CD4-positive, alpha-beta T cell treated with Interleukin-1 beta for 1 hour (primary cell): ENCODE measurements around the gene CEP89.
"Not testable (repeated sequence)": the region's sequence is repeated elsewhere in the genome, so short reads cannot be mapped to it uniquely, and the experiment has no call there.

Experiments used
- DNase-seq, 2 donors: peaks; one replicate each; pipeline ENCODE4 v3.0.0-alpha.2; 2020 to 2022

CEP89 gene

GRCh38 chr19:32868206-32868950, 103.4 kb downstream of the CEP89 start:
- no peak for DNase-seq

GRCh38 chr19:32867436-32867835, 104.3 kb downstream of the CEP89 start:
- DNase-seq = not testable (repeated sequence)

DNA sequence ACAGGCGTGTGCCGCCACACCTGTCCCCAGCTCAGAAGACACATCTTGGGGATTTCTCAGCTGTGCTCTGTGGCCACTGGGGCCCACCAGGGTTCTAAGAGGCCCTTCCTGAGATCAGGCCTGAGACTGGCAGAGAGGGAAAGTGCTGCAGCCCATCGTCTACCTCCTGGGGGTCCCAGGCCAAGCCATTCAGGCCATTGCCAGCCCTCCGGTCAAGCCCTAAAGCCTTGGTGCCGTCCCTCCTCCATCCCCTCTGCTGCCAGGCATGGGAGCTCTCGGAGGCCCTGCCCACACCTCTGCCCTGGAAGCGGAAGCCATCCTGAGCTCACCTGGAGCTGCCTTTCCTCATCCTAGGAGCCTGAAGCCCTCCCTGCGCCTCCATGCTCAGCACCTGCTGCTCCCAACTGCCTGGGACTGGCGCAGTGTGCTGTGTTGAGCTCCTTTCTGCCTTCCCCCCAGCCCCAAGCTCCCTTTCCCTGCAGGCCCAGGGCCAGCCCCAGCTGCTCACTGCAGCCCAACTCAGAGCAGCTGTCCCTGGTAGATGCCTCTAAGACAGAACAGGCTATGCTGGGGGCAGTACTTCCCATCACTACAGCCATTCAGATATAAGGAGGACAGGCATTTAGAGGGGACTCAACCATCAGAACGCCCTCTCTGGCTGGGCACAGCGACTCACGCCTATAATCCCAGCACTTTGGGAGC, 105.0 kb downstream of the CEP89 start:
- DNase-seq = no peak

- no peak for DNase-seq
These were observed 105.7 kb downstream of the CEP89 start for GRCh38 chr19:32866061-32866460.

DNA sequence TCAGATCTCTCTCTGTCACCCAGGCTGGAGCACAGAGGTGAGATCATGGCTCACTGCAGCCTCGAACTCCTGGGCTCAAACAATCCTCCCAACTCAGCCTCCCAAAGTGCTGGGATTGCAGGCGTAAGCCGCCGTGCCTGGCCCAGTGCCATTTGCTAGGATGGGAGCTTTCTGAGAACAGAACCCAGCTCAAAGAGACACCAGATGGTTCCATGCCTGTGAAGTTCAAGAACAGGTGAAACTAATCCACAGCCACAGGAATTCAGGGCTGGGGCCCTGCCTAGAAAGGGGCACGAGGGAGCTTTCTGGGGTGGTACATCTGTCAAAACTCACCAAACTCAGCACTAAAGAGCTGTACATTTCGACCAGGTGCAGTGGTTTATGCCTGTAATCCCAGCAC, 106.4 kb downstream of the CEP89 start:
- no peak for DNase-seq

DNA sequence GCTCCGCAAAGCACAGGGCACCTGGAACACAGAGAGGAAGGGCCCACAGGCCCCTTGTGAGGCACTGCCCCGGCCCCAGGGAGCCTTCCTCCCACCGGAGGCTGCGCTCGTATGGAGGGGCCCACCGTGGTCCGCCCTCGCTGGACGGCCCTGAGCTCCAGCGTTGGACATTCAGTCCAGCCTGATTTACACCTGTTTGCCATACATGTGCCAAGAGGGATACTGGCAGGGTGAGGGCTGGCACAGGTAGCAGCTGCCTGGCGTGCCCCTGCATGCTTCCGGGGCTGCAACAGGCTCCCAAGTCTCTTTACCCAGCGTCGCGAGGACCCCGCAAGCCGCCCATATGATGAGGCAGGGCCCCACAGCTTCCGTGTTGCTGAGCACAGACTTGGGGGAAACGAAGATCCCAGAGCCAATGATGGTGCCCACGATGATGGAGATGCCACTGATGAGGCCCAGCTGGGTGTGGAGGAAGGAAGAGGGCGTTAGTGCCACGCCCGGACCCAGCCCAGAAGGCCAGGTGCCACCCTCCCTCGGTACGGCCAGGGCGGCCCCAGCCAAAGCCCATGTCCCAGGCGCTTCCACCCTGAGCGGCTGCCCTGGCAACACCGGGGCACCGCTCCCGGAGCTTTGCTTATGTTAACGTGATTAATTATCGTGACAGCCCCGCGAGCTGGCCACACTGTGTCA, 107.3 kb downstream of the CEP89 start:
- no peak for DNase-seq

DNA sequence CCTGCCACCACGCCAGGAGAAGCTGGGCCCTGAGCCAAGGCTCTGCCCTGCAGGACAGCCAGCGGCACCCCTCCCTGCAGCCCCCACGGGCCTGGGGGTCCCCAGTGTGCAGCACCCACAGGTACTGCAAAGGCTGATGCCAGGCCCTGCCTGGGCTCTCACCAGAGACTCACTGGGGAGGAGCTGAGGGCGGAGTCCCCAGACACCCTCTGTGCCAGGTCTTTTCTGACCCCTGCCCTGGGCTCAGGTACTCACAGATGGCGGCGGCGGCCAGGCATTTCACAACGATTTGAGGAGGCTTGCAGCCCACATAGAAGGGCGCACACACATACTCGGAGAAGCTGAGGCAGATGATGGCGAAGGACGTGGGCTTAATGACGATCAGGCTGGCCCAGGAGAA, 107.9 kb downstream of the CEP89 start:
- no peak for DNase-seq

DNA sequence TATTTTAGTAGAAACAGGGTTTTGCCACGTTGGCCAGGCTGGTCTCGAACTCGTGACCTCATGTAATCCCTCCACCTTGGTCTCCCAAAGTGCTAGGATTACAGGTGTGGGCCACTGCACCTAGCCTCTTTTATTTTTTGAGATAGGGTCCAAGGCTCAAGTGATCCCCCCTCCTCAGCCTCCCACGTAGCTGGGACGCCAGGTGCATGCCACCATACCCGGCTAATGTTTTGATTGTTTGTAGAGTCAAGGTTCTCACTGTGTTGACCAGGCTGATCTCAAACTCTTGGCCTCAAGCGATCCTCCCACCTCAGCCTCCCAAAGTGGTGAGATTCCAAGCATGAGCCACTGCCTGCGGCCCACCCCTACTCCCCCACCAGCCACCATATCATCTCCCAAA, 108.5 kb downstream of the CEP89 start:
- no peak for DNase-seq

- DNase-seq = no peak
These were observed 109.0 kb downstream of the CEP89 start for GRCh38 chr19:32862741-32863140.

- DNase-seq = no peak
These were observed 109.6 kb downstream of the CEP89 start for GRCh38 chr19:32862173-32862572.

- DNase-seq = no peak
These were observed 110.2 kb downstream of the CEP89 start for GRCh38 chr19:32861596-32861995.

- no peak for DNase-seq
These were observed 112.2 kb downstream of the CEP89 start for GRCh38 chr19:32859591-32859990.

DNA sequence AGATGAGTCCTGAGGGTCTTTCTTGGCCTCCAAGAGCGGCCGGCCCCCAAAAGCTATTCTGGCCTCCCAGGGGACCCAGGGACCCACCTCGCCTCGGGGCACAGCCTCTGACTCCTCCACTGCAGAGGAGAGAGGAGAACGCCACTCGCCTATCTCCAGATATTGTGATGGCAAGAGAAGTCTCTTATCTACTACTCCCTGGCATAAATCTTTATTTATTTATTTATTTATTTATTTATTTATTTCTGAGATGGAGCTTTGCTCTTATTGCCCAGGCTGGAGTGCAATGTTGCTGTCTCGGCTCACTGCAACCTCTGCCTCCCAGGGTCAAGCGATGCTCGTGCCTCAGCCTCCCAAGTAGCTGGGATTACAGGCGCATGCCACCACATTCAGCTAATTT, 113.2 kb downstream of the CEP89 start:
- no peak for DNase-seq

DNA sequence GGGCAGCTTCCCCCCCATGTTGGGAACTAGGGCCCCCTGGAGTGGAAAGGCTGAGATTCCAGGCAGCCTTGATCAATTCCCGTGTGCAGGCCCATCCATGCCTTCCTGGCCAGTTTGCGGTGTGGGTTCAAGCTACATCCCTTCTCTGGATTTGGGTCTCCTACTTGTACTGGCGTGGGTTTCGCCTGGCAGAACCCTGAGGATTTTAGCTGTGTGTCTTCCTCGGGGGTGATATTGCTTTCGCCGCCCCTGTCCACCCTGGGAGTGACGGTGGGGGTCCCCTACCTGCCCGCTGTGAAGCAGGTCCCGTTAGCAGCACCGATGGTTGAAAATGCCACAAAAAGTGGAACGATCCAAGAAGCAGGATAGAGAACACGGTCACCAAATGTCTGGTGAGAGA, 113.6 kb downstream of the CEP89 start:
- DNase-seq = no peak

DNA sequence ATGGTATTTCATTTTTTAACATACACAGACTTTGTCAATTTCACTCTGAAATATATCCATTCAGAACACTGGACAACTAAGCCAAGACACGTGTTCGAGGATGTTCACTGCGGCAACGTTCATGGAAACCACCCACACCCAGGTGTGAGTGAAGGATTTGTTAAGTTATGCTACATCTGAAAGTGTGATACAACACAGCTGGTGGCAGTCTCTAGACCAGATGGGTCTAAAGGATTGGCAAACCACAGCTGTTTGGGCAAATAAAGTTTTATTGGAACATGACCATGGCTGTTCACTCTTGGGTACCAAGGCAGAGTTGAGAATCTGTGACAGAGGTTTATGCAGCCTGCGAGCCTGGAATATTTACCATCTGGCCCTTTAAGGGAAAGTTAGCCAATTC, 114.2 kb downstream of the CEP89 start:
- DNase-seq = no peak

DNA sequence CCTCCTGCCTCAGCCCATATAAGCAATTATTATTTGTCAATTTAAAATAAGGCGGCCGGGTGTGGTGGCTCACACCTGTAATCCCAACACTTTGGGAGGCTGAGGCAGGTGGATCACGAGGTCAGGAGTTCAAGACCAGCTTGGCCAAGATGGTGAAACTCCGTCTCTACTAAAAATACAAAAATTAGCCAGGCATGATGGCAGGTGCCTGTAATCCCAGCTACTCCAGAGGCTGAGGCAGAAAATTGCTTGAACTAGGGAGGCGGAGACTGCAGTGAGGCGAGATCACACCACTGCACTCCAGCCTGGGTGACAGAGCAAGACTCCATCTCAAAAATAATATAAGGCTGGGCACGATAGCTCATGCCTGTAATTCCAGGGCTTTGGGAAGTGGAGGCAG, 114.9 kb downstream of the CEP89 start:
- DNase-seq = not testable (repeated sequence)

- DNase-seq = no peak
These were observed 119.5 kb downstream of the CEP89 start for GRCh38 chr19:32852216-32852615.

DNA sequence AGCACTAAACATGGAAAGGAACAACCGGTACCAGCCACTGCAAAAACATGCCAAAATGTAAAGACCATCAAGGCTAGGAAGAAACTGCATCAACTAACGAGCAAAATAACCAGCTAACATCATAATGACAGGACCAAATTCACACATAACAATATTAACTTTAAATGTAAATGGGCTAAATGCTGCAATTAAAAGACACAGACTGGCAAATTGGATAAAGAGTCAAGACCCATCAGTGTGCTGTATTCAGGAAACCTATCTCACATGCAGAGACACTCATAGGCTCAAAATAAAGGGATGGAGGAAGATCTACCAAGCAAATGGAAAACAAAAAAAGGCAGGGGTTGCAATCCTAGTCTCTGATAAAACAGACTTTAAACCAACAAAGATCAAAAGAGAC, 123.7 kb downstream of the CEP89 start:
- DNase-seq = not testable (repeated sequence)

DNA sequence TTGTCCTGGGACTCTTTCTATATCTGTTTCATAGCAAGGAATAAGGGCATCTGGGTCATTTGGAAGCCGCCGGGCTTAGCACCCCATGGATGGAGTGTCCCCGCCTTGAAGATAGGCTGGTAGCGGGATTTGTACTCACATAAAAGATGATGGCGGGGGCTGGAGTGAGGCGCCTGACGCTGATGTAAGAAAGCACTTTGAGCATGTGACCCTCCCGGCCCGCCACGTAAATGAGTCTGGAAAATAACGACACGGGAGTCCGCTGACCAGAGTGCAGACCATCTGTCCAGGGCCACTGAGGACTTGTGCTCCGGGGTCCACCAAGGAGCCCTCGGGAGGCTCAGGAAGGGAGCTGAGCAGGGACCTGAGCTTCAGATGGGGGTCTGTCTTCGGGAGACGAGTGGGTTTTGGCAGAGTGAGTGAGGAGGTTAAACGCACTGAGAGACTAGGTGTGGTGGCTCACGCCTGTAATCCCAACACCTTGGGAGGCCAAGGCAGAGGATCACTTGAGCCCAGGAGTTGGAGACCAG, 128.0 kb downstream of the CEP89 start:
- DNase-seq = no peak

- no peak for DNase-seq
These were observed 129.7 kb downstream of the CEP89 start for GRCh38 chr19:32842061-32842460.

DNA sequence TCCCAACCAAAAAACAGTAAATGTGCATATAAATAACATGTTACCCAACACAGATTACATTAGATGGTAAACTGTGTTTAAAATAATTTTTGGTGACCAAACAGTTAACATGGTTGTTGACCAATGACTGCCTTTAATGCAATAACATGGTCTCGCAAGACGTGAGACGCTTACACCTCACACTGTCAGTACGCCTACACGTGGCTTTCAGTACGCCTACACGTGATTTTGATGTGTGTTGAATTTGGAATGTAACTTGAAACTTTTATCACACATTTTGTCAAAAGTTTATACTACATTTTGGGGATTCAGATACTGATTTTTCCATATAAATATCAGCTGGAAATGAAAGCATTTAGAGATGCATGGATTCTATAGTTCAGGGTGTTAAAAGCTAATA, 134.2 kb downstream of the CEP89 start:
- no peak for DNase-seq

- not testable (repeated sequence) for DNase-seq
These were observed 138.4 kb downstream of the CEP89 start for GRCh38 chr19:32833388-32833787.

DNA sequence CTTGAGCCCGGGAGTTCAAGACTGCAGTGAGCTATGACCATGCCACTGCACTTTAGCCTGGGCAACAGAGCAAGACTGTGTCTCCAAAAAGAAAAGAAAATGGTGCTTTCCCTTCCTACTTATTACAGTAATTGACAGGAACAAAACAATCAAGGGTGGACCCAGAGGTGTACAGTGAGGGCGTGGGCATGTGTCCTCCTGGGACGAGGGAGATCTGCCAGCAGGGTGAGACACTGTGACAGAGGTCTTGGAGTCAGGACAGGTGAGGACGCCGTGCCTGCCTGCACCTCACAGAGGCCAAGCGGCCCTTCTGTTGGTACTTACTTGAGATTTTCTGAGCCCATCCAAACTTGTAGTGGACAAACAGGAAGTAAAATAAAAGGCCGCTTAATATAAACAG, 138.9 kb downstream of the CEP89 start:
- DNase-seq = not testable (repeated sequence)

DNA sequence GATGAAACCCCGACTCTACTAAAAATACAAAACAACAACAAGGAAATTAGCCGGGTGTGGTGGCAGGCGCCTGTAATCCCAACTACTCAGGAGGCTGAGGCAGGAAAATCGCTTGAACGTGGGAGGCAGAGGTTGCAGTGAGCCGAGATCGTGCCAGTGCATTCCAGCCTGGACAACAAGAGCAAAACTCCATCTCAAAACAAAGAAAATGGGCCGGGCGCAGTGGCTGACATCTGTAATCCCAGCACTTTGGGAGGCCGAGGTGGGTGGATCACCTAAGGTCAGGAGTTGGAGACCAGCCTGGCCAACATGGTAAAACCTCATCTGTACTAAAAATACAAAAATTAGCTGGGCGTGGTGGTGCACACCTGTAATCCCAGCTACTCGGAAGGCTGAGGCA, 139.7 kb downstream of the CEP89 start:
- not testable (repeated sequence) for DNase-seq
